Karpas-422 (cell line): ENCODE results near the gene ADAMTS17. TPM values are rescaled to one million over a fixed set of nuclear protein-coding genes. Genes with fewer than 3 reads are reported as not detected.
"Not testable (repeated sequence)": the region's sequence is repeated elsewhere in the genome, so short reads cannot be mapped to it uniquely, and the experiment has no call there.

ENCODE experiments used
- DNase-seq: peaks from one replicate; pipeline ENCODE4 v3.0.0-alpha.2; 2015
- H2AFZ ChIP-seq: fragments of 200-600 bp; sonication (generic); 2 replicates; pipeline ENCODE4 v1.6.1; 2014; ENCODE audit warnings: antibody characterized with exemption, low read length, mixed read lengths
- H3K27ac ChIP-seq: fragments of 200-600 bp; sonication (generic); 2 replicates; pipeline ENCODE4 v1.5.1; 2014; ENCODE audit warnings: mild to moderate bottlenecking, low read length, moderate library complexity
- H3K27me3 ChIP-seq: fragments of 200-600 bp; sonication (generic); 2 replicates; pipeline ENCODE4 v1.6.1; 2014; ENCODE audit warnings: low read length, mixed read lengths
- H3K36me3 ChIP-seq: fragments of 200-600 bp; sonication (generic); 2 replicates; pipeline ENCODE4 v1.6.1; 2014; ENCODE audit warnings: low read length, mixed read lengths; ENCODE audit not compliant: insufficient read depth
- H3K4me1 ChIP-seq: fragments of 200-600 bp; sonication (generic); 2 replicates; pipeline ENCODE4 v1.6.1; 2014; ENCODE audit warnings: mild to moderate bottlenecking, low read length, mixed read lengths
- H3K4me2 ChIP-seq: fragments of 200-600 bp; sonication (generic); 2 replicates; pipeline ENCODE4 v1.6.1; 2014; ENCODE audit warnings: low read length, low read depth, mild to moderate bottlenecking; ENCODE audit not compliant: poor library complexity, severe bottlenecking
- H3K4me3 ChIP-seq: fragments of 200-600 bp; sonication (generic); 2 replicates; pipeline ENCODE4 v1.5.1; 2014; ENCODE audit warnings: mild to moderate bottlenecking, antibody characterized with exemption, low read length, mixed read lengths
- H3K79me2 ChIP-seq: fragments of 200-600 bp; sonication (generic); 2 replicates; pipeline ENCODE4 v1.6.1; 2014; ENCODE audit warnings: mild to moderate bottlenecking, low read length, mixed read lengths
- H3K9ac ChIP-seq: fragments of 200-600 bp; sonication (generic); 2 replicates; pipeline ENCODE4 v1.6.0; 2014; ENCODE audit warnings: low read length
- H3K9me2 ChIP-seq: fragments of 200-600 bp; sonication (generic), shearing (Covaris generic); replicated peaks from 2 replicates; pipeline ENCODE4 v1.6.0; 2014; ENCODE audit warnings: mild to moderate bottlenecking, low read length, moderate library complexity; ENCODE audit not compliant: insufficient read depth
- H3K9me3 ChIP-seq: fragments of 300-700, 200-600 bp; sonication (generic); 2 replicates; pipeline ENCODE4 v1.6.1; 2014; ENCODE audit warnings: low read length, mixed read lengths
- H4K20me1 ChIP-seq: fragments of 200-600 bp; sonication (generic); 2 replicates; pipeline ENCODE4 v1.6.1; 2014; ENCODE audit warnings: mild to moderate bottlenecking, antibody characterized with exemption, low read length, low read depth; ENCODE audit not compliant: insufficient read depth
- total RNA-seq: library from RNA; depleted of rRNA; stranded (reverse); fragments of >200 nt; shearing (Covaris generic); gene quantifications from 2 replicates; pipeline ENCODE4 v1.2.3, GENCODE V29; 2014; ENCODE audit warnings: low replicate concordance

ADAMTS17 gene
- total RNA-seq, 1 experiment from 2014 or later, result not detected

- DNase-seq, result no peak
- Histone ChIP-seq H3K27me3 (no peaks in the 10 kb centered on the region), H3K36me3 (no peaks in the 10 kb centered on the region), H3K4me3 (no peak overlapping the region), H3K27ac (no peak overlapping the region), H3K9ac (no peak overlapping the region), H3K4me2 (no peak overlapping the region), H3K9me3 (no peaks in the 10 kb centered on the region), H4K20me1 (no peaks in the 10 kb centered on the region), H3K9me2 (no peaks in the 10 kb centered on the region), H3K79me2 (no peaks in the 10 kb centered on the region), H3K4me1 (no peaks in the 10 kb centered on the region), H2AFZ (no peak overlapping the region)
Measured at GRCh38 chr15:100343251-100343650, 1.5 kb upstream of the ADAMTS17 start.

- no peak for DNase-seq
- no peaks in the 10 kb centered on the region for H3K79me2 ChIP-seq
- H3K27ac ChIP-seq, result no peak overlapping the region
- H3K4me1 ChIP-seq, result no peaks in the 10 kb centered on the region
- no peak overlapping the region for H2AFZ ChIP-seq
- no peak overlapping the region for H3K4me3 ChIP-seq
- H3K9me2 ChIP-seq, result no peaks in the 10 kb centered on the region
- H3K9ac ChIP-seq, result no peak overlapping the region
- no peaks in the 10 kb centered on the region for H4K20me1 ChIP-seq
- H3K27me3 ChIP-seq, result no peaks in the 10 kb centered on the region
- H3K4me2 ChIP-seq, result no peak overlapping the region
- no peaks in the 10 kb centered on the region for H3K36me3 ChIP-seq
- H3K9me3 ChIP-seq, result no peaks in the 10 kb centered on the region
Measured at GRCh38 chr15:100341239-100341749, 481 bp downstream of the ADAMTS17 start.

GRCh38 chr15:100340721-100341238, 995 bp downstream of the ADAMTS17 start:
- Histone ChIP-seq H3K36me3 (no peaks in the 10 kb centered on the region), H2AFZ (no peak overlapping the region), H3K27ac (no peak overlapping the region), H3K79me2 (no peaks in the 10 kb centered on the region), H3K9me3 (no peaks in the 10 kb centered on the region), H3K4me1 (no peaks in the 10 kb centered on the region), H3K4me3 (no peak overlapping the region), H4K20me1 (no peaks in the 10 kb centered on the region), H3K4me2 (no peak overlapping the region), H3K9ac (no peak overlapping the region), H3K9me2 (no peaks in the 10 kb centered on the region), H3K27me3 (no peaks in the 10 kb centered on the region)
- no peak for DNase-seq

- no peaks in the 10 kb centered on the region for H3K79me2 ChIP-seq
- DNase-seq, result no peak
- H3K4me1 ChIP-seq, result no peaks in the 10 kb centered on the region
- no peak overlapping the region for H3K4me2 ChIP-seq
- H3K27ac ChIP-seq, result no peak overlapping the region
- no peaks in the 10 kb centered on the region for H4K20me1 ChIP-seq
- H3K27me3 ChIP-seq, result no peaks in the 10 kb centered on the region
- H3K9ac ChIP-seq, result no peak overlapping the region
- no peaks in the 10 kb centered on the region for H3K36me3 ChIP-seq
- H3K4me3 ChIP-seq, result no peak overlapping the region
- no peaks in the 10 kb centered on the region for H3K9me2 ChIP-seq
- H2AFZ ChIP-seq, result no peak overlapping the region
- no peaks in the 10 kb centered on the region for H3K9me3 ChIP-seq
Measured at GRCh38 chr15:100339999-100340398, 1.8 kb downstream of the ADAMTS17 start.

GRCh38 chr15:100339451-100339850, 2.3 kb downstream of the ADAMTS17 start:
- not testable (repeated sequence) for H3K27ac ChIP-seq, H2AFZ ChIP-seq, H3K4me3 ChIP-seq, DNase-seq, H3K79me2 ChIP-seq, H4K20me1 ChIP-seq, H3K27me3 ChIP-seq, H3K9ac ChIP-seq, H3K9me3 ChIP-seq, H3K36me3 ChIP-seq, H3K4me2 ChIP-seq, H3K4me1 ChIP-seq, H3K9me2 ChIP-seq

- H3K9ac ChIP-seq, result no peak overlapping the region
- H4K20me1 ChIP-seq, result no peaks in the 10 kb centered on the region
- H3K4me3 ChIP-seq, result no peak overlapping the region
- DNase-seq, result peak; percentile 83
- H3K79me2 ChIP-seq, result no peaks in the 10 kb centered on the region
- H3K27me3 ChIP-seq, result no peaks in the 10 kb centered on the region
- H3K27ac ChIP-seq, result no peak overlapping the region
- no peaks in the 10 kb centered on the region for H3K36me3 ChIP-seq
- H3K4me2 ChIP-seq, result no peak overlapping the region
- H2AFZ ChIP-seq, result no peak overlapping the region
- H3K9me3 ChIP-seq, result no peaks in the 10 kb centered on the region
- H3K4me1 ChIP-seq, result no peaks in the 10 kb centered on the region
- no peaks in the 10 kb centered on the region for H3K9me2 ChIP-seq
Measured at GRCh38 chr15:100338971-100339444, 2.8 kb downstream of the ADAMTS17 start.

- H3K9me2 ChIP-seq, result no peaks in the 10 kb centered on the region
- H3K4me1 ChIP-seq, result no peaks in the 10 kb centered on the region
- H3K79me2 ChIP-seq, result no peaks in the 10 kb centered on the region
- H3K9ac ChIP-seq, result no peak overlapping the region
- no peak overlapping the region for H3K4me3 ChIP-seq
- H3K36me3 ChIP-seq, result no peaks in the 10 kb centered on the region
- no peak overlapping the region for H3K4me2 ChIP-seq
- no peaks in the 10 kb centered on the region for H3K27me3 ChIP-seq
- no peaks in the 10 kb centered on the region for H4K20me1 ChIP-seq
- no peak overlapping the region for H3K27ac ChIP-seq
- no peaks in the 10 kb centered on the region for H3K9me3 ChIP-seq
- no peak overlapping the region for H2AFZ ChIP-seq
- no peak for DNase-seq
Measured at GRCh38 chr15:100338247-100338646, 3.5 kb downstream of the ADAMTS17 start.

GRCh38 chr15:100337096-100338044, 4.4 kb downstream of the ADAMTS17 start:
- no peaks in the 10 kb centered on the region for H3K9me2 ChIP-seq
- no peaks in the 10 kb centered on the region for H3K36me3 ChIP-seq
- no peaks in the 10 kb centered on the region for H3K27me3 ChIP-seq
- no peaks in the 10 kb centered on the region for H3K9me3 ChIP-seq
- H3K4me3 ChIP-seq, result no peak overlapping the region
- no peaks in the 10 kb centered on the region for H3K4me1 ChIP-seq
- H2AFZ ChIP-seq, result no peak overlapping the region
- no peaks in the 10 kb centered on the region for H4K20me1 ChIP-seq
- no peak overlapping the region for H3K27ac ChIP-seq
- no peaks in the 10 kb centered on the region for H3K79me2 ChIP-seq
- H3K4me2 ChIP-seq, result no peak overlapping the region
- no peak for DNase-seq
- no peak overlapping the region for H3K9ac ChIP-seq
